H1 (cell line): ENCODE measurements around the gene PIEZO1. TPM values are rescaled to one million over a fixed set of nuclear protein-coding genes. Genes with fewer than 3 reads are reported as not detected.

Experiments
- CHD2 ChIP-seq: IDR thresholded peaks from 2 replicates; pipeline ENCODE4 v1.6.1; 2012; ENCODE audit warnings: low read length, improper control_type of control experiment
- polyA plus RNA-seq, 7 experiments: library from polyadenylated mRNA; depleted of rRNA in 3 of 7; stranded (reverse) in 5 of 7; unstranded in 2 of 7; fragments of >200 nt in 5 of 7; fragments of 200-250 nt in 2 of 7; gene quantifications; 1 replicate in 5 of 7; 2 replicates in 1 of 7; 4 replicates in 1 of 7; pipeline versions ENCODE4 v1.2.1 to v1.2.3, GENCODE V29; 2011 to 2013; ENCODE audit warnings: missing spikeins in 2 of 7, mixed read lengths in 2 of 7
- total RNA-seq: library from RNA; stranded (reverse); fragmentation: NEBNext Ultra II Directional; extraction: Animal tissue kit (Norgen Biotek cat#: 25700); gene quantifications from 2 replicates; pipeline ENCODE4 v1.2.1, GENCODE V29; 2021

The PIEZO1 gene
- total and polyA plus RNA-seq, 2 of the 8 experiments (the other 6 are each of a cell fraction or from before 2014, with no cell fraction given): 42.3 to 67.5 TPM

GRCh38 chr16:88828711-88829110, 43.7 kb upstream of the PIEZO1 start (continued):
- no peak for TF ChIP-seq CHD2
